ENCODE measurements around the gene GLIS2.

DNA sequence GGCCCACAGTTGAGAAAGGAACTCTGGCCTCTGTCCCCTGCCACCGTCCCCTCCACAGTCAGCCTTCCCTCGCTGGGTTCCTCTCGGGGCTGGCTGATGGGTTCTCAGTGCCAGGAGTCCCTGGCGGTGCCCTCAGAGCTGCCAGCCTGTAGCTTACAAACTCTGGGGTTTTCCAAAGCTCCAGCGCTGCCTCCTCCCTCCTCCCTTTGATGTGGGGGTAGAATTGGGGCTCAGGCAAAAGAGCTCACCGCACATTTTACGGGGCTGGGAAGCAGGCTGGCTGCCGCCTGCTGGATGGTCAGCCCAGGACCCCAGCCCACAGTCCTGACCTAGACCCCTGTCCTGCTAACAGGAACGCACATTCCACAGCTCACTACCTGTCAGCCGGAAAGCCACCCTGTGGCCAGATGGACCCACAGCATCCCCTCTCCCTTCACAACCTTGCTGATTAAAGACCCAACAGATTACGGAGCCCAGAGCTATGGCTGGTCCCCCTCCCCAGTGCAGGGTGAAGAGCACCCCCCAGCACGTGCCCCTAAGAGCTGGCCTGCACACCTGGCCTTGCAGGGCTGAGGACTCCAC is 61.8 kb downstream of the GLIS2 start:
- no peak for TF ChIP-seq EZH2 (IDR thresholded peaks at IDR 0.05; ENCODE audit: low read length, unreplicated experiment)
- TF ChIP-seq, protein P1, sequence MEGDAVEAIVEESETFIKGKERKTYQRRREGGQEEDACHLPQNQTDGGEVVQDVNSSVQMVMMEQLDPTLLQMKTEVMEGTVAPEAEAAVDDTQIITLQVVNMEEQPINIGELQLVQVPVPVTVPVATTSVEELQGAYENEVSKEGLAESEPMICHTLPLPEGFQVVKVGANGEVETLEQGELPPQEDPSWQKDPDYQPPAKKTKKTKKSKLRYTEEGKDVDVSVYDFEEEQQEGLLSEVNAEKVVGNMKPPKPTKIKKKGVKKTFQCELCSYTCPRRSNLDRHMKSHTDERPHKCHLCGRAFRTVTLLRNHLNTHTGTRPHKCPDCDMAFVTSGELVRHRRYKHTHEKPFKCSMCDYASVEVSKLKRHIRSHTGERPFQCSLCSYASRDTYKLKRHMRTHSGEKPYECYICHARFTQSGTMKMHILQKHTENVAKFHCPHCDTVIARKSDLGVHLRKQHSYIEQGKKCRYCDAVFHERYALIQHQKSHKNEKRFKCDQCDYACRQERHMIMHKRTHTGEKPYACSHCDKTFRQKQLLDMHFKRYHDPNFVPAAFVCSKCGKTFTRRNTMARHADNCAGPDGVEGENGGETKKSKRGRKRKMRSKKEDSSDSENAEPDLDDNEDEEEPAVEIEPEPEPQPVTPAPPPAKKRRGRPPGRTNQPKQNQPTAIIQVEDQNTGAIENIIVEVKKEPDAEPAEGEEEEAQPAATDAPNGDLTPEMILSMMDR (conservative IDR thresholded peaks at IDR 0.05; ENCODE audit: low read depth, low read length), result no peak
- no peak for TF ChIP-seq EZH2phosphoT487 (IDR thresholded peaks at IDR 0.05; ENCODE audit: borderline replicate concordance, low read length)
